ENCODE measurements around the gene ARID1A. TPM values are rescaled to one million over a fixed set of nuclear protein-coding genes. Genes with fewer than 3 reads are reported as not detected.

Gene ARID1A
- total and polyA plus RNA-seq, 9 of the 15 experiments (the other 6 are each of a cell fraction or from before 2014, with no cell fraction given): 8.3 to 88.3 (median 22.5) TPM

DNA sequence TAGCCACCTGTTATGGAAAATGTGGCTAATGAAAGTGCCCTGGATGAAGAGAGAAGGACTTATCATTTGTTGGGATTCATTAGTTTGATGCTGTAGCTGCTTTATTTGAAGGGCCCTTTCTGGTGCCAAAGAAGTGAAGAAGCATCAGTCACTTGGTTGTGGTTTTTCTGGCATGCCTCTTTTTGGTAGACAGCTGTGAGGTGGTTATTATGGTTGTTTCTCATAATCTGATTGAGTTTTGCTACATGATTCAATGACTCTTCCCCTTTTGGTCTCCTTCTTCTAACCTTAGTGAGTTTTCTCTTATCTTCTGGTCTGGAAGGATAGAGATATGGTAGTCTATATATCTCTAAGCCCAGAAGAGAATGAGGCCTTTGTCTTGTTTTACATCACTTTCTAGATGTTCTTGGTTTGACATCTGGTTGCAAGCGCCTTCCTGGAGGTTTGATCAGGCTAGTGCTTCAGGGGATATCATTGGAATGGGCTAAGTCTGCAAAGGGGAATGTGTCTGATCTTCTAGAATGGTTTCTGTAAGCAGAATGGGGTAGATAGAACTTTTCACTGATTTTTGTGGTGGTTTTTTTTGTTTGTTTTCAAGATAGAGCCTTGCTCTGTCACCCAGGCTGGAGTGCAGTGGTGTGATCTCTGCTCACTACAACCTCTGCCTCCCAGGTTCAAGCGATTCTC, 26.0 kb downstream of the ARID1A start (continued):
- TF ChIP-seq, protein P1, sequence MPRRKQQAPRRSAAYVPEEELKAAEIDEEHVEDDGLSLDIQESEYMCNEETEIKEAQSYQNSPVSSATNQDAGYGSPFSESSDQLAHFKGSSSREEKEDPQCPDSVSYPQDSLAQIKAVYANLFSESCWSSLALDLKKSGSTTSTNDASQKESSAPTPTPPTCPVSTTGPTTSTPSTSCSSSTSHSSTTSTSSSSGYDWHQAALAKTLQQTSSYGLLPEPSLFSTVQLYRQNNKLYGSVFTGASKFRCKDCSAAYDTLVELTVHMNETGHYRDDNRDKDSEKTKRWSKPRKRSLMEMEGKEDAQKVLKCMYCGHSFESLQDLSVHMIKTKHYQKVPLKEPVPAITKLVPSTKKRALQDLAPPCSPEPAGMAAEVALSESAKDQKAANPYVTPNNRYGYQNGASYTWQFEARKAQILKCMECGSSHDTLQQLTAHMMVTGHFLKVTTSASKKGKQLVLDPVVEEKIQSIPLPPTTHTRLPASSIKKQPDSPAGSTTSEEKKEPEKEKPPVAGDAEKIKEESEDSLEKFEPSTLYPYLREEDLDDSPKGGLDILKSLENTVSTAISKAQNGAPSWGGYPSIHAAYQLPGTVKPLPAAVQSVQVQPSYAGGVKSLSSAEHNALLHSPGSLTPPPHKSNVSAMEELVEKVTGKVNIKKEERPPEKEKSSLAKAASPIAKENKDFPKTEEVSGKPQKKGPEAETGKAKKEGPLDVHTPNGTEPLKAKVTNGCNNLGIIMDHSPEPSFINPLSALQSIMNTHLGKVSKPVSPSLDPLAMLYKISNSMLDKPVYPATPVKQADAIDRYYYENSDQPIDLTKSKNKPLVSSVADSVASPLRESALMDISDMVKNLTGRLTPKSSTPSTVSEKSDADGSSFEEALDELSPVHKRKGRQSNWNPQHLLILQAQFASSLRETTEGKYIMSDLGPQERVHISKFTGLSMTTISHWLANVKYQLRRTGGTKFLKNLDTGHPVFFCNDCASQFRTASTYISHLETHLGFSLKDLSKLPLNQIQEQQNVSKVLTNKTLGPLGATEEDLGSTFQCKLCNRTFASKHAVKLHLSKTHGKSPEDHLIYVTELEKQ (CRISPR knock-in tag; IDR thresholded peaks at IDR 0.05): no peak
- no peak for TF ChIP-seq TBP (optimal IDR thresholded peaks at IDR 0.05; ENCODE audit: low read depth, low read length)
- no peak for TF ChIP-seq ZNF764 (CRISPR knock-in tag; IDR thresholded peaks at IDR 0.05; ENCODE audit: low read depth)
- no peak for TF ChIP-seq SNRNP70 (optimal IDR thresholded peaks at IDR 0.05; ENCODE audit: low read depth, low read length)
- TF ChIP-seq DPF2 (IDR thresholded peaks at IDR 0.05): peak; percentile 92
- TF ChIP-seq ZNF143 (CRISPR knock-in tag; IDR thresholded peaks at IDR 0.05): no peak
- no peak for TF ChIP-seq NFRKB (IDR thresholded peaks at IDR 0.05; ENCODE audit: low read depth)
- peak; percentile 94 for TF ChIP-seq TEAD4 (IDR thresholded peaks at IDR 0.05; ENCODE audit: low read length)
- TF ChIP-seq TEAD4 (CRISPR knock-in tag; IDR thresholded peaks at IDR 0.05; ENCODE audit: borderline replicate concordance): no peak
- peak; percentile 18; the same call in 1 of the 2 replicates for TF ChIP-seq ZNF354B (CRISPR knock-in tag; IDR thresholded peaks at IDR 0.05)
- TF ChIP-seq HCFC1 (IDR thresholded peaks at IDR 0.05; ENCODE audit: low read depth, low read length): no peak
- TF ChIP-seq AFF4 (CRISPR knock-in tag; IDR thresholded peaks at IDR 0.05): no peak
- no peak for TF ChIP-seq STAT5B (CRISPR knock-in tag; IDR thresholded peaks at IDR 0.05)
- TF ChIP-seq, protein P2, sequence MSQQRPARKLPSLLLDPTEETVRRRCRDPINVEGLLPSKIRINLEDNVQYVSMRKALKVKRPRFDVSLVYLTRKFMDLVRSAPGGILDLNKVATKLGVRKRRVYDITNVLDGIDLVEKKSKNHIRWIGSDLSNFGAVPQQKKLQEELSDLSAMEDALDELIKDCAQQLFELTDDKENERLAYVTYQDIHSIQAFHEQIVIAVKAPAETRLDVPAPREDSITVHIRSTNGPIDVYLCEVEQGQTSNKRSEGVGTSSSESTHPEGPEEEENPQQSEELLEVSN (IDR thresholded peaks at IDR 0.05; ENCODE audit: borderline replicate concordance in 1 of 2, extremely low read depth in 1 of 2, insufficient read depth in 1 of 2, insufficient read length in 1 of 2, low read depth in 1 of 2, low read length in 1 of 2, poor library complexity in 1 of 2, severe bottlenecking in 1 of 2): no peak
- TF ChIP-seq, protein P3, sequence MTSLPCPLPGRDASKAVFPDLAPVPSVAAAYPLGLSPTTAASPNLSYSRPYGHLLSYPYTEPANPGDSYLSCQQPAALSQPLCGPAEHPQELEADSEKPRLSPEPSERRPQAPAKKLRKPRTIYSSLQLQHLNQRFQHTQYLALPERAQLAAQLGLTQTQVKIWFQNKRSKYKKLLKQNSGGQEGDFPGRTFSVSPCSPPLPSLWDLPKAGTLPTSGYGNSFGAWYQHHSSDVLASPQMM (CRISPR knock-in tag; IDR thresholded peaks at IDR 0.05): no peak
- TF ChIP-seq TRIM28 (IDR thresholded peaks at IDR 0.05): no peak
- no peak for TF ChIP-seq NR4A1 (CRISPR knock-in tag; IDR thresholded peaks at IDR 0.05)
- TF ChIP-seq NR4A1 (tag; IDR thresholded peaks at IDR 0.05): no peak
- no peak for TF ChIP-seq SAFB2 (IDR thresholded peaks at IDR 0.05; ENCODE audit: borderline replicate concordance, low read depth, low read length, severe bottlenecking)
- no peak for TF ChIP-seq BRD4 (IDR thresholded peaks at IDR 0.05)
- TF ChIP-seq PML (IDR thresholded peaks at IDR 0.05; ENCODE audit: low read length): peak; percentile 84
- TF ChIP-seq ZSCAN29 (IDR thresholded peaks at IDR 0.05): no peak

Data from K562 (cell line).